A673 (cell line): ENCODE measurements around the gene SPHK1.

Experiments used
- EZH2 ChIP-seq: fragments of 200-600 bp; sonication (generic); IDR thresholded peaks from 2 replicates; pipeline ENCODE4 v1.6.1; 2017; ENCODE audit warnings: borderline replicate concordance, low read depth, mild to moderate bottlenecking, mixed read lengths, antibody characterized with exemption, low read length; ENCODE audit not compliant: poor library complexity, severe bottlenecking
- TF ChIP-seq, protein P1 (sequence below): fragments of 300-800, 200-600 bp; sonication (generic); conservative IDR thresholded peaks from 2 replicates; pipeline ENCODE4 v1.5.1; 2017; ENCODE audit warnings: low read depth, mild to moderate bottlenecking, antibody characterized with exemption, low read length, moderate library complexity, mixed read lengths

DNA sequence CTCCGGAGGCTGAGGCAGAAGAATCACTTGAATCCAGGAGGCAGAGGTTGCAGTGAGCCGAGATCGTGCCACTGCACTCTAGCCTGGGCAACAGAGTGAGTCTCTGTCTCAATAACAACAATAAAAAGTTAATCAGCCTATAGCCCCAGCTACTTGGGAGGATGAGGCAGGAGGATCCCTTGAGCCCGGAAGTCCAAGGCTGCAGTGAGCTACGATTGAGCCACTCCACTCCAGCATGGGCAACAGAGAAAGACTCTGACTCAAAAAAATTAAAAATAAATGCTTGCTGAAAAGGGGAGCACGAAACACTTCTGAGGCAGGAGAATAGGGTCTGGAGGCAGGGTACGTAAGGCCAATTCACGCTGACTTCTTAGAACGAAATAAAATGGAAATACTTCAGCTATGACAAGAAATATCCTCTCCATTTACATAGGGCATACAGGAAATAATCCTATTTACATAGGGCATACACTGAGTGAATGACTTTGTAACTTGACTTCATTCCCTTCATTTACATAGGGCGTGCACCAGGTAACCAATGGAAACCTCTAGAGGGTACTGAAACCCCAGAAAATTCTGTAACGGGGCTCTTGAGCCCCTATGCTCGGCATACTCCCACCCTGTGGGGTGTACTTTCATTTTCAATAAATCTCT is 27.5 kb upstream of the SPHK1 start:
- TF ChIP-seq, protein P1, sequence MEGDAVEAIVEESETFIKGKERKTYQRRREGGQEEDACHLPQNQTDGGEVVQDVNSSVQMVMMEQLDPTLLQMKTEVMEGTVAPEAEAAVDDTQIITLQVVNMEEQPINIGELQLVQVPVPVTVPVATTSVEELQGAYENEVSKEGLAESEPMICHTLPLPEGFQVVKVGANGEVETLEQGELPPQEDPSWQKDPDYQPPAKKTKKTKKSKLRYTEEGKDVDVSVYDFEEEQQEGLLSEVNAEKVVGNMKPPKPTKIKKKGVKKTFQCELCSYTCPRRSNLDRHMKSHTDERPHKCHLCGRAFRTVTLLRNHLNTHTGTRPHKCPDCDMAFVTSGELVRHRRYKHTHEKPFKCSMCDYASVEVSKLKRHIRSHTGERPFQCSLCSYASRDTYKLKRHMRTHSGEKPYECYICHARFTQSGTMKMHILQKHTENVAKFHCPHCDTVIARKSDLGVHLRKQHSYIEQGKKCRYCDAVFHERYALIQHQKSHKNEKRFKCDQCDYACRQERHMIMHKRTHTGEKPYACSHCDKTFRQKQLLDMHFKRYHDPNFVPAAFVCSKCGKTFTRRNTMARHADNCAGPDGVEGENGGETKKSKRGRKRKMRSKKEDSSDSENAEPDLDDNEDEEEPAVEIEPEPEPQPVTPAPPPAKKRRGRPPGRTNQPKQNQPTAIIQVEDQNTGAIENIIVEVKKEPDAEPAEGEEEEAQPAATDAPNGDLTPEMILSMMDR: no peak
- TF ChIP-seq EZH2: no peak
